ENCODE results near the gene CAMKK2.

DNA sequence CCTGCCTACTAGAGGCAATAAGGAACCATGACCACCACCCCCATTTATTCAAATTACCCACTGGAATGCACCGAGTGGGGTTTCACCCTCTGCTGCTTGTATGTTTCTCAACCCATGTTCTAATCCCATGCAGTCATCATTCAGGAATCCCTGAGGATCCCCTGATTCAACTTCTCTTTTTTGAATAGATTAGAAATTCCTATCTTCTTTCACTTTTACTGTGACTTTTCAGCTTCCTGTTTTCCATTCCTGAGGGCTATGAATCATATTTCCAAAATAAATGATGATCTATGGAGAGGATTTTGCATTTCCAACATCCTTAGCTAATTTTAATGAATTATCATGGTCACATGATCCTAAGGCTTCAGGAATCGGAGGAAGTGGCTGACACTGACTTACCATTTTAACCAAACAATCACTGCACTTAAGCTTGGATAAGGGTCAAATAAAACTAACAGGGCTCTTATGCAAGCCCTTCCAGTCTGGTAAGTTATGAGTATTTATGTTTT is 105.9 kb downstream of the CAMKK2 start:
- TF ChIP-seq POLR2A (IDR thresholded peaks at IDR 0.05) (no peak), POLR2AphosphoS5 (IDR thresholded peaks at IDR 0.05) (no peak), EP300 (IDR thresholded peaks at IDR 0.05) (no peak)
- TF ChIP-seq, protein P1, sequence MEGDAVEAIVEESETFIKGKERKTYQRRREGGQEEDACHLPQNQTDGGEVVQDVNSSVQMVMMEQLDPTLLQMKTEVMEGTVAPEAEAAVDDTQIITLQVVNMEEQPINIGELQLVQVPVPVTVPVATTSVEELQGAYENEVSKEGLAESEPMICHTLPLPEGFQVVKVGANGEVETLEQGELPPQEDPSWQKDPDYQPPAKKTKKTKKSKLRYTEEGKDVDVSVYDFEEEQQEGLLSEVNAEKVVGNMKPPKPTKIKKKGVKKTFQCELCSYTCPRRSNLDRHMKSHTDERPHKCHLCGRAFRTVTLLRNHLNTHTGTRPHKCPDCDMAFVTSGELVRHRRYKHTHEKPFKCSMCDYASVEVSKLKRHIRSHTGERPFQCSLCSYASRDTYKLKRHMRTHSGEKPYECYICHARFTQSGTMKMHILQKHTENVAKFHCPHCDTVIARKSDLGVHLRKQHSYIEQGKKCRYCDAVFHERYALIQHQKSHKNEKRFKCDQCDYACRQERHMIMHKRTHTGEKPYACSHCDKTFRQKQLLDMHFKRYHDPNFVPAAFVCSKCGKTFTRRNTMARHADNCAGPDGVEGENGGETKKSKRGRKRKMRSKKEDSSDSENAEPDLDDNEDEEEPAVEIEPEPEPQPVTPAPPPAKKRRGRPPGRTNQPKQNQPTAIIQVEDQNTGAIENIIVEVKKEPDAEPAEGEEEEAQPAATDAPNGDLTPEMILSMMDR (IDR thresholded peaks at IDR 0.05) = no peak

Data from suprapubic skin (tissue), 4 donors.